ENCODE data around the gene BMP5.

DNA sequence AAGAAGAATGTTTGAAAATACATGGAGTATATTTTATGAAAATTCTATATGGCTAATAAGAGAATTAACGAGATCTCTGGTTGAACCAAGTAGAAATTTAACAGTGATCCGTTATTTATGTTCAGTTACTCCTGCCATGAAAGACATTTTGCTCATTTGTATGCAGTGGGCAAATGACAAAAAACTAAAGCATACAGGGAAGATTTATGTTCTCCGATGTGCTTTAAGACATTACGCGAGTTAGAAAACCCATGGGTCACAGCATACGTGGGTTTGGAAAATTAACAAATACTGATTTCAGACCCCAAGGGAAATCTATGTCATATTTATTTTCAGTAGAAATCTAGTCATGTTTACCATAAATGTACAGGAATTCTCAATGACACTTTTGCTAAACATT lies 90.1 kb downstream of the BMP5 start:
- TF ChIP-seq YY1 (IDR thresholded peaks at IDR 0.05; ENCODE audit: insufficient read depth, insufficient read length) (no peak), SUZ12 (IDR thresholded peaks at IDR 0.05; ENCODE audit: extremely low read depth, insufficient read depth, insufficient read length) (no peak)

All from NT2/D1 (cell line).